Trophoblast cell (in vitro differentiated cells and primary cell): Measurements from ENCODE around the gene SIGLEC15.
A peak's percentile ranks its signal among the peaks of the same experiment; 100 is the strongest.

ENCODE experiments used
- DNase-seq, 2 donors: peaks; one replicate each; pipeline ENCODE4 v3.0.0-alpha.2; 2016
- H2AFZ ChIP-seq: 2 replicates; pipeline ENCODE4 v1.6.1; 2013; ENCODE audit warnings: low read length, moderate library complexity, mild to moderate bottlenecking; ENCODE audit not compliant: insufficient read depth, poor library complexity
- H2AK5ac ChIP-seq: 2 replicates; pipeline ENCODE4 v1.6.1; 2013; ENCODE audit warnings: mild to moderate bottlenecking, low read length
- H2BK120ac ChIP-seq: 2 replicates; pipeline ENCODE4 v1.6.1; 2013; ENCODE audit warnings: low read length, mild to moderate bottlenecking, moderate library complexity; ENCODE audit not compliant: insufficient read depth, poor library complexity
- H2BK12ac ChIP-seq: 2 replicates; pipeline ENCODE4 v1.6.1; 2013; ENCODE audit warnings: mild to moderate bottlenecking, low read length, moderate library complexity
- H2BK5ac ChIP-seq: 2 replicates; pipeline ENCODE4 v1.6.1; 2013; ENCODE audit warnings: low read length, low read depth, moderate library complexity, mild to moderate bottlenecking; ENCODE audit not compliant: poor library complexity
- H3K14ac ChIP-seq: 2 replicates; pipeline ENCODE4 v1.6.1; 2013; ENCODE audit warnings: mild to moderate bottlenecking, low read length
- H3K18ac ChIP-seq: 2 replicates; pipeline ENCODE4 v1.6.1; 2013; ENCODE audit warnings: mild to moderate bottlenecking, low read length
- H3K23ac ChIP-seq: 2 replicates; pipeline ENCODE4 v1.6.1; 2013; ENCODE audit warnings: low read length
- H3K27ac ChIP-seq: 2 replicates; pipeline ENCODE4 v1.5.1; 2013; ENCODE audit warnings: low read depth, mild to moderate bottlenecking, inconsistent platforms, low read length, moderate library complexity
- H3K27me3 ChIP-seq: 2 replicates; pipeline ENCODE4 v1.6.1; 2013; ENCODE audit warnings: inconsistent platforms, mild to moderate bottlenecking, low read length, moderate library complexity; ENCODE audit not compliant: insufficient read depth
- H3K36me3 ChIP-seq, 2 experiments: 1 replicate in 1 of 2; 2 replicates in 1 of 2; pipeline ENCODE4 v1.6.1; 2013; ENCODE audit warnings: low read length in 2 of 2, mild to moderate bottlenecking in 2 of 2, moderate library complexity in 1 of 2; ENCODE audit not compliant: insufficient read depth in 2 of 2, control insufficient read depth in 1 of 2
- H3K4ac ChIP-seq: 2 replicates; pipeline ENCODE4 v1.6.1; 2013; ENCODE audit warnings: low read depth, mild to moderate bottlenecking, low read length, moderate library complexity
- H3K4me1 ChIP-seq, 2 experiments: 1 replicate in 1 of 2; 2 replicates in 1 of 2; pipeline ENCODE4 v1.6.1; 2013; ENCODE audit warnings: low read length in 2 of 2, mild to moderate bottlenecking in 2 of 2, moderate library complexity in 1 of 2; ENCODE audit not compliant: insufficient read depth in 2 of 2, control insufficient read depth in 1 of 2
- H3K4me2 ChIP-seq: 2 replicates; pipeline ENCODE4 v1.6.1; 2013; ENCODE audit warnings: inconsistent platforms, mild to moderate bottlenecking, low read length, moderate library complexity
- H3K4me3 ChIP-seq: 2 replicates; pipeline ENCODE4 v1.5.1; 2013; ENCODE audit warnings: mild to moderate bottlenecking, low read depth, low read length, inconsistent platforms
- H3K79me1 ChIP-seq: one replicate; pipeline ENCODE4 v1.6.1; 2013; ENCODE audit warnings: low read length
- H3K79me2 ChIP-seq: 2 replicates; pipeline ENCODE4 v1.6.1; 2013; ENCODE audit warnings: low read length, mild to moderate bottlenecking; ENCODE audit not compliant: control insufficient read depth, insufficient read depth, poor library complexity
- H3K9ac ChIP-seq: 2 replicates; pipeline ENCODE4 v1.6.1; 2013; ENCODE audit warnings: mild to moderate bottlenecking, low read length
- H3K9me3 ChIP-seq: 2 replicates; pipeline ENCODE4 v1.6.1; 2013; ENCODE audit warnings: low read depth, mild to moderate bottlenecking, control low read depth, inconsistent platforms, low read length; ENCODE audit not compliant: insufficient read depth
- H4K12ac ChIP-seq: 2 replicates; pipeline ENCODE4 v1.6.1; 2013; ENCODE audit warnings: low read depth, mild to moderate bottlenecking, low read length, moderate library complexity
- H4K8ac ChIP-seq: 2 replicates; pipeline ENCODE4 v1.6.1; 2013; ENCODE audit warnings: low read depth, mild to moderate bottlenecking, low read length, moderate library complexity
- H4K91ac ChIP-seq: one replicate; pipeline ENCODE4 v1.6.1; 2013; ENCODE audit warnings: low read depth, mild to moderate bottlenecking, low read length, moderate library complexity
- WGBS: extraction: QIAGEN DNeasy Blood & Tissue Kit; methylation state at CpG from one replicate; pipeline ENCODE4 v1.1.7; 2013; ENCODE audit warnings: missing lambda C conversion rate; ENCODE audit not compliant: insufficient read length, insufficient coverage; ENCODE audit errors: extremely low coverage; 5-methylcytosine and 5-hydroxymethylcytosine counted together

SIGLEC15 gene

DNA sequence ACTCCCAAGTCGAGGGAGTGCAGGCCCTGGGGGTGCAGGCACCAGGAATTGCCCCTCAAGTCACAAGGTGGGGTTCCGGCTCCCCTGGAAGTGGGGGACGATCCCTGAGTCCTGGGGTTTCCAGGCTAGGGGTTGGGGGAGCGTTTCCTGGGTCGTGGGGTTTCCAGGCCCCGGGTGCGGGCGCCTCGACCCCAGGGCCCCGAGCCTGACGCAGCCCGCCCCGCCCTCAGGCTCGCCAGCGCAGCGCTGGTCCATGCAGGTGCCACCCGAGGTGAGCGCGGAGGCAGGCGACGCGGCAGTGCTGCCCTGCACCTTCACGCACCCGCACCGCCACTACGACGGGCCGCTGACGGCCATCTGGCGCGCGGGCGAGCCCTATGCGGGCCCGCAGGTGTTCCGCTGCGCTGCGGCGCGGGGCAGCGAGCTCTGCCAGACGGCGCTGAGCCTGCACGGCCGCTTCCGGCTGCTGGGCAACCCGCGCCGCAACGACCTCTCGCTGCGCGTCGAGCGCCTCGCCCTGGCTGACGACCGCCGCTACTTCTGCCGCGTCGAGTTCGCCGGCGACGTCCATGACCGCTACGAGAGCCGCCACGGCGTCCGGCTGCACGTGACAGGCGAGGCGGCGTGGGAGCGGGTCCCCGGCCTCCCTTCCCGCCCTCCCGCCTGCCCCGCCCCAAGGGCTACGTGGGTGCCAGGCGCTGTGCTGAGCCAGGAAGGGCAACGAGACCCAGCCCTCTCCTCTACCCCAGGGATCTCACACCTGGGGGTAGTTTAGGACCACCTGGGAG is 12.0 kb downstream of the SIGLEC15 start:
- no peaks in the 10 kb centered on the region for H3K79me2 ChIP-seq
- WGBS: no CpG with 5 or more reads among the region's 84 CpGs
- no peaks in the 10 kb centered on the region for H3K79me1 ChIP-seq
- no peak overlapping the region for H2BK5ac ChIP-seq
- no peak overlapping the region for H3K27ac ChIP-seq
- no peak overlapping the region for H2AK5ac ChIP-seq
- no peak overlapping the region for H2BK12ac ChIP-seq
- H4K91ac ChIP-seq: no peak overlapping the region
- no peaks in the 10 kb centered on the region for H3K36me3 ChIP-seq
- no peak overlapping the region for H4K12ac ChIP-seq
- no peak overlapping the region for H3K18ac ChIP-seq
- no peak overlapping the region for H3K9ac ChIP-seq
- no peak overlapping the region for H3K4ac ChIP-seq
- no peaks in the 10 kb centered on the region for H3K9me3 ChIP-seq
- H4K8ac ChIP-seq: no peak overlapping the region
- H3K27me3 ChIP-seq: peaks cover 15% of the 10 kb centered on the region
- H2BK120ac ChIP-seq: no peak overlapping the region
- peak overlapping the region; percentile 81 for H3K4me2 ChIP-seq
- DNase-seq: peak; percentile 85 to 88
- H3K23ac ChIP-seq: no peak overlapping the region
- H2AFZ ChIP-seq: peak overlapping the region; percentile 68
- peaks cover 2 to 9% of the 10 kb centered on the region in 2 experiments for H3K4me1 ChIP-seq
- H3K4me3 ChIP-seq: peak overlapping the region; percentile 42
- no peak overlapping the region for H3K14ac ChIP-seq

DNA sequence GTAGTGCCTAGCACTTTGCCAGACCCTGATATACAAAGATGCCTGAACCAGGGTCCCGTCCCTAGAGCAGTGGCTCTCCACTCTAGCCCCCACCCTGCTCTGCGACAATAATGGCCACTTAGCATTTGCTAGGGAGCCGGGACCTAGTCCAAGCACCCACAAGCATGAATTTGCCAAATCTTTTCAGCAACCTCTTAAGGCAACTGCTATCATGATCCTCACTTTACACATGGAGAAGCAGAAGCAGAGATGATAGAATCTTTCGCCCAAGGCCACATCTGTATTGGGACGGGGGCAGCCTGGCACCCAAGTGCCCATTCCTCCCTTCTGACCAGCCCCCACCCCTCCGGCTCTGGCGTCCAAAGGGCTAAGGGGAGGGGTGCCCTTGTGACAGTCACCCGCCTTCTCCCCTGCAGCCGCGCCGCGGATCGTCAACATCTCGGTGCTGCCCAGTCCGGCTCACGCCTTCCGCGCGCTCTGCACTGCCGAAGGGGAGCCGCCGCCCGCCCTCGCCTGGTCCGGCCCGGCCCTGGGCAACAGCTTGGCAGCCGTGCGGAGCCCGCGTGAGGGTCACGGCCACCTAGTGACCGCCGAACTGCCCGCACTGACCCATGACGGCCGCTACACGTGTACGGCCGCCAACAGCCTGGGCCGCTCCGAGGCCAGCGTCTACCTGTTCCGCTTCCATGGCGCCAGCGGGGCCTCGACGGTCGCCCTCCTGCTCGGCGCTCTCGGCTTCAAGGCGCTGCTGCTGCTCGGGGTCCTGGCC is 13.0 kb downstream of the SIGLEC15 start:
- Histone ChIP-seq H3K18ac (no peak overlapping the region), H2BK120ac (no peak overlapping the region), H3K23ac (no peak overlapping the region), H3K79me2 (no peaks in the 10 kb centered on the region), H2BK12ac (no peak overlapping the region), H3K9ac (no peak overlapping the region), H2BK5ac (no peak overlapping the region), H4K8ac (no peak overlapping the region), H3K4ac (no peak overlapping the region), H3K4me1 (peaks cover 2 to 11% of the 10 kb centered on the region in 2 experiments), H2AK5ac (no peak overlapping the region), H3K9me3 (no peaks in the 10 kb centered on the region), H4K12ac (no peak overlapping the region), H2AFZ (no peak overlapping the region), H3K27me3 (peaks cover 15% of the 10 kb centered on the region), H3K14ac (no peak overlapping the region), H3K4me2 (no peak overlapping the region), H4K91ac (no peak overlapping the region), H3K79me1 (no peaks in the 10 kb centered on the region), H3K27ac (no peak overlapping the region), H3K4me3 (no peak overlapping the region), H3K36me3 (no peaks in the 10 kb centered on the region)
- DNase-seq: peak in 1 of 2 donors; percentile 12
- WGBS: no CpG with 5 or more reads among the region's 53 CpGs

DNA sequence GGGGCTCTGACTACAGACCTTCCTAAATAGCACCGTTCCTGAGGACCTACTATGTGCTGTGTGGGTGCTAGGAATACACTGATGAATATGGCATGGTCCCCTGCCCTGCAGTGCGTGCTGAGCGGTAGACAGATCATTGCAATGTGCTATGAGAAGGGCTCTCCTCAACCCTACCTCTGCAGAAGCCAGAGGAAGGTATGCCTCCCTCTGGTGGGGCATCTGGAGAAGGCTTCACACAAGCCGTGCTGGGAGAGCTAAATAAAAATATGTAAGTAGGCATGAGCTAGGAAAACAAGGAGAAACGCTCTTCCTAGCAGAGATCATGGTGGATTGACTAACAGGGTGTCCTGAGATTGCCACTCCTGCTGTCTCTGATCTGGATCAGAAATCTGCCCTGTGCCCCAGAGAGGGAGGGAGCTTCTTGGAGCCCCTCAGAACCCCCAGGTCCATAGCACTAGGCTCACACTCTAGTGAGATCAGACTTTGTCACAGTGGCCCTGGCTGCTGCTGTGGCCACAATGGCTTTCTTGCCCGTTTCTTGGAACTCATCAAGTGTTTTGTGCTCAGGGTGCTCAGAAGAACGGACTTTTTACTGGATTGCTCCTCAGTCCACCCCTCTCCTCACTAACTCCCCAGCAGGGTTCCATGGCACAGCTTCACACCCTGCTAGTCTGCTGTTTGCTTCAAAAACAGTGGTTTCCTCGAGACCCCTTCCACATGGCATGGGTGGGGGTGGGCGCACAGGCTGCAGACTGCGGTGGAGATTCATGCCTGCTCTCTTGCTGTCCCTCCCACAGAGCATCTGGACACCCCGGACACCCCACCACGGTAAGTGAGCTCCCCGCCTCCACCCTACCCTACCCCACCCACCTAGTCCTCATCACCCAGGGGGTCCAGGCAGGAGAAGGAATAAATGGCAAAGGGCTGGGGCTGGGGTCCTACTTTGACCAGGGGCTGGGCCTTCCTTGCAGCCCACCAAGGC is 14.2 kb downstream of the SIGLEC15 start:
- H2BK12ac ChIP-seq: no peak overlapping the region
- H3K9me3 ChIP-seq: no peaks in the 10 kb centered on the region
- no peak overlapping the region for H3K4me3 ChIP-seq
- H2BK120ac ChIP-seq: no peak overlapping the region
- H4K91ac ChIP-seq: no peak overlapping the region
- no peaks in the 10 kb centered on the region for H3K79me2 ChIP-seq
- H4K12ac ChIP-seq: no peak overlapping the region
- no peaks in the 10 kb centered on the region for H3K79me1 ChIP-seq
- H3K9ac ChIP-seq: no peak overlapping the region
- no peaks in the 10 kb centered on the region for H3K36me3 ChIP-seq
- H3K4me1 ChIP-seq: peaks cover 2 to 11% of the 10 kb centered on the region in 2 experiments
- H2AK5ac ChIP-seq: no peak overlapping the region
- H3K4me2 ChIP-seq: no peak overlapping the region
- WGBS: no CpG with 5 or more reads among the region's 13 CpGs
- H3K18ac ChIP-seq: no peak overlapping the region
- H3K14ac ChIP-seq: no peak overlapping the region
- peak in 1 of 2 donors; percentile 49 for DNase-seq
- no peak overlapping the region for H2BK5ac ChIP-seq
- H2AFZ ChIP-seq: no peak overlapping the region
- H3K27ac ChIP-seq: no peak overlapping the region
- H4K8ac ChIP-seq: no peak overlapping the region
- H3K4ac ChIP-seq: no peak overlapping the region
- H3K27me3 ChIP-seq: peaks cover 15% of the 10 kb centered on the region
- no peak overlapping the region for H3K23ac ChIP-seq
